WERI-Rb-1 (cell line): Measurements from ENCODE around the gene PINK1.

Experiments
- DNase-seq: peaks from one replicate; pipeline ENCODE4 v3.0.0-alpha.2; 2020
- H3K27ac ChIP-seq: fragments of 250-450 bp; sonication (Bioruptor Pico); 2 replicates; pipeline ENCODE4 v1.5.1; 2020; ENCODE audit warnings: mild to moderate bottlenecking, moderate library complexity
- H3K27me3 ChIP-seq: fragments of 250-450 bp; sonication (Bioruptor Pico); 2 replicates; pipeline ENCODE4 v1.5.1; 2021; ENCODE audit warnings: mild to moderate bottlenecking, low read depth, moderate library complexity; ENCODE audit not compliant: insufficient read depth, severe bottlenecking
- H3K36me3 ChIP-seq: fragments of 250-450 bp; sonication (Bioruptor Pico); 2 replicates; pipeline ENCODE4 v1.5.1; 2020; ENCODE audit warnings: mild to moderate bottlenecking, moderate library complexity
- H3K4me3 ChIP-seq: 2 replicates; pipeline ENCODE4 v1.5.1; 2011; ENCODE audit warnings: low read depth, mild to moderate bottlenecking, control low read depth, low read length
- H3K9me3 ChIP-seq: fragments of 250-450 bp; sonication (Bioruptor Pico); 2 replicates; pipeline ENCODE4 v1.5.1; 2021; ENCODE audit warnings: mild to moderate bottlenecking, moderate library complexity; ENCODE audit not compliant: severe bottlenecking
- CTCF ChIP-seq: IDR thresholded peaks from 2 replicates; pipeline ENCODE4 v1.5.1; 2011; ENCODE audit warnings: low read depth, mild to moderate bottlenecking, control low read depth, inconsistent platforms, low read length

Gene PINK1

GRCh38 chr1:20597650-20598049, 35.6 kb upstream of the PINK1 start:
- Histone ChIP-seq H3K27ac (no peak overlapping the region), H3K4me3 (no peak overlapping the region), H3K9me3 (no peaks in the 10 kb centered on the region), H3K27me3 (no peaks in the 10 kb centered on the region), H3K36me3 (no peaks in the 10 kb centered on the region)
- DNase-seq: no peak
- no peak for TF ChIP-seq CTCF

GRCh38 chr1:20600156-20600555, 33.1 kb upstream of the PINK1 start:
- Histone ChIP-seq H3K36me3 (no peaks in the 10 kb centered on the region), H3K27me3 (no peaks in the 10 kb centered on the region), H3K9me3 (no peaks in the 10 kb centered on the region), H3K27ac (no peak overlapping the region), H3K4me3 (no peak overlapping the region)
- no peak for TF ChIP-seq CTCF
- DNase-seq: no peak

- Histone ChIP-seq H3K27ac (no peak overlapping the region), H3K9me3 (no peaks in the 10 kb centered on the region), H3K4me3 (no peak overlapping the region), H3K27me3 (no peaks in the 10 kb centered on the region), H3K36me3 (no peaks in the 10 kb centered on the region)
- no peak for DNase-seq
- TF ChIP-seq CTCF: no peak
Observed at GRCh38 chr1:20601129-20601825, 32.0 kb upstream of the PINK1 start.

GRCh38 chr1:20602851-20603450, 30.3 kb upstream of the PINK1 start:
- H3K27ac ChIP-seq: no peak overlapping the region

GRCh38 chr1:20603504-20604464, 29.5 kb upstream of the PINK1 start:
- Histone ChIP-seq H3K9me3 (no peaks in the 10 kb centered on the region), H3K36me3 (no peaks in the 10 kb centered on the region), H3K4me3 (no peak overlapping the region), H3K27ac (no peak overlapping the region), H3K27me3 (no peaks in the 10 kb centered on the region)
- no peak for TF ChIP-seq CTCF
- no peak for DNase-seq

More at GRCh38 chr1:20602851-20603450, 30.3 kb upstream of the PINK1 start:
- TF ChIP-seq CTCF: no peak
- Histone ChIP-seq H3K4me3 (no peak overlapping the region), H3K9me3 (no peaks in the 10 kb centered on the region), H3K27me3 (no peaks in the 10 kb centered on the region), H3K36me3 (no peaks in the 10 kb centered on the region)
- DNase-seq: no peak
